Endothelial cell of umbilical vein (primary cell): ENCODE measurements around the gene METTL16.

ENCODE experiments used
- EZH2 ChIP-seq: IDR thresholded peaks from 2 replicates; pipeline ENCODE4 v1.6.1; 2012; ENCODE audit warnings: borderline replicate concordance, low read depth, mild to moderate bottlenecking, moderate library complexity, low read length, inconsistent platforms; ENCODE audit not compliant: severe bottlenecking
- FOS ChIP-seq: IDR thresholded peaks from 2 replicates; pipeline ENCODE4 v1.6.1; 2011; ENCODE audit warnings: mild to moderate bottlenecking, low read length, moderate library complexity, borderline replicate concordance; ENCODE audit not compliant: insufficient read depth
- MYC ChIP-seq: IDR thresholded peaks from one replicate; pipeline ENCODE4 v1.6.1; 2011; ENCODE audit warnings: mild to moderate bottlenecking, low read depth, low read length
- POLR2A ChIP-seq: IDR thresholded peaks from 2 replicates; pipeline ENCODE4 v1.6.1; 2012; ENCODE audit warnings: low read depth, mild to moderate bottlenecking, control low read depth, low read length
- POLR2AphosphoS5 ChIP-seq: IDR thresholded peaks from 2 replicates; pipeline ENCODE4 v1.6.1; 2012; ENCODE audit warnings: low read depth, mild to moderate bottlenecking, control low read depth, low read length, moderate library complexity; ENCODE audit not compliant: insufficient read depth
- TF ChIP-seq, protein P1 (sequence below), 2 donors: IDR thresholded peaks; 1 replicate in 1 of 2; 2 replicates in 1 of 2; pipeline ENCODE4 v1.5.1; 2011; ENCODE audit warnings: low read length in 2 of 2, mild to moderate bottlenecking in 2 of 2, moderate library complexity in 2 of 2, control low read depth in 1 of 2, inconsistent platforms in 1 of 2, low read depth in 1 of 2; ENCODE audit not compliant: insufficient read depth in 1 of 2; ENCODE audit errors: extremely low read depth in 1 of 2

DNA sequence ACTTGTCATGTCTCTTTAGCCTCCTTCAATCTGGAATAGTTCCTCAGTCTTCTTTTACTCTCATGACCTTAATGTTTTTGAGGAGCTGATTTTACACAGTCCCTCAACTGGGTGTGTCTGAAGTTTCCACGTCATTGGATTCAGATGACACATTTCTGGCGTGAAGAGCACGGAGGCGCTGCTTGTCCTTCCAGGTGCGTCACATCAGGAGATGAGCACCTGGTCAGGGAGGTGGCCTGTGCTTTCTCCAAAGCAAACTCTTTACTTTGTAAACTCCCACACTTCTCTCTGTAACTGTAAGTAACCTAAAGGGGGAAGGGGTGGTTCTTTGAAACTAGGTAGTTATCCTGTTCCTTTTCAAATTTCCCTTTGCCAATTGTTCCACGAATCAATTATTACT lies 58.4 kb downstream of the METTL16 start:
- TF ChIP-seq, protein P1, sequence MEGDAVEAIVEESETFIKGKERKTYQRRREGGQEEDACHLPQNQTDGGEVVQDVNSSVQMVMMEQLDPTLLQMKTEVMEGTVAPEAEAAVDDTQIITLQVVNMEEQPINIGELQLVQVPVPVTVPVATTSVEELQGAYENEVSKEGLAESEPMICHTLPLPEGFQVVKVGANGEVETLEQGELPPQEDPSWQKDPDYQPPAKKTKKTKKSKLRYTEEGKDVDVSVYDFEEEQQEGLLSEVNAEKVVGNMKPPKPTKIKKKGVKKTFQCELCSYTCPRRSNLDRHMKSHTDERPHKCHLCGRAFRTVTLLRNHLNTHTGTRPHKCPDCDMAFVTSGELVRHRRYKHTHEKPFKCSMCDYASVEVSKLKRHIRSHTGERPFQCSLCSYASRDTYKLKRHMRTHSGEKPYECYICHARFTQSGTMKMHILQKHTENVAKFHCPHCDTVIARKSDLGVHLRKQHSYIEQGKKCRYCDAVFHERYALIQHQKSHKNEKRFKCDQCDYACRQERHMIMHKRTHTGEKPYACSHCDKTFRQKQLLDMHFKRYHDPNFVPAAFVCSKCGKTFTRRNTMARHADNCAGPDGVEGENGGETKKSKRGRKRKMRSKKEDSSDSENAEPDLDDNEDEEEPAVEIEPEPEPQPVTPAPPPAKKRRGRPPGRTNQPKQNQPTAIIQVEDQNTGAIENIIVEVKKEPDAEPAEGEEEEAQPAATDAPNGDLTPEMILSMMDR (IDR thresholded peaks at IDR 0.05; ENCODE audit: extremely low read depth in 1 of 2, insufficient read depth in 1 of 2, low read depth in 1 of 2, low read length in 2 of 2), result no peak
- TF ChIP-seq EZH2, result no peak
- no peak for TF ChIP-seq POLR2A
- no peak for TF ChIP-seq POLR2AphosphoS5
- TF ChIP-seq FOS, result no peak
- no peak for TF ChIP-seq MYC
